Suprapubic skin (tissue), 4 donors: Measurements from ENCODE around the gene C16orf90. TPM values are rescaled to one million over a fixed set of nuclear protein-coding genes. Genes with fewer than 3 reads are reported as not detected.
"Not testable (repeated sequence)": the region's sequence is repeated elsewhere in the genome, so short reads cannot be mapped to it uniquely, and the experiment has no call there.

Experiments
- DNase-seq, 2 donors: peaks; one replicate each; pipeline ENCODE4 v3.0.0-alpha.2; 2019; ENCODE audit warnings: low spot score in 2 of 2
- H3K27ac ChIP-seq: fragments of 200-600 bp; sonication (generic); one replicate; pipeline ENCODE4 v1.5.1; 2019
- H3K27me3 ChIP-seq: fragments of 200-600 bp; sonication (generic); one replicate; pipeline ENCODE4 v1.5.1; 2019
- H3K36me3 ChIP-seq: fragments of 200-600 bp; sonication (generic); one replicate; pipeline ENCODE4 v1.5.1; 2019
- H3K4me1 ChIP-seq: fragments of 200-600 bp; sonication (generic); one replicate; pipeline ENCODE4 v1.5.1; 2019
- H3K4me3 ChIP-seq: fragments of 200-600 bp; sonication (generic); one replicate; pipeline ENCODE4 v1.5.1; 2019; ENCODE audit warnings: mild to moderate bottlenecking
- H3K9me3 ChIP-seq: fragments of 200-600 bp; sonication (generic); one replicate; pipeline ENCODE4 v1.5.1; 2019
- EP300 ChIP-seq: sonication (generic); formaldehyde crosslinking; IDR thresholded peaks from one replicate; pipeline ENCODE4 v1.6.1; 2017; ENCODE audit warnings: antibody characterized with exemption
- POLR2A ChIP-seq, 2 donors: fragments of 450-650 bp; IDR thresholded peaks; one replicate each; pipeline ENCODE4 v1.6.1; 2017; ENCODE audit warnings: antibody characterized with exemption in 2 of 2, mild to moderate bottlenecking in 2 of 2, moderate library complexity in 2 of 2
- POLR2AphosphoS5 ChIP-seq, 3 donors: sonication (generic); formaldehyde crosslinking; IDR thresholded peaks; one replicate each; pipeline ENCODE4 v1.6.1; 2017; ENCODE audit warnings: antibody characterized with exemption in 3 of 3
- WGBS: methylation state at CpG from one replicate; pipeline ENCODE4 v1.1.5; 2018; 5-methylcytosine and 5-hydroxymethylcytosine counted together
- total RNA-seq, 4 donors: library from RNA; depleted of rRNA; stranded (reverse); fragments of >200 nt; gene quantifications; one replicate each; pipeline ENCODE4 v1.1.0, GENCODE V29; 2016
- TF ChIP-seq, protein P1 (sequence below), 2 donors: fragments of 200-600 bp in 1 of 2; fragments of 450-650 bp in 1 of 2; sonication (generic) in 1 of 2; IDR thresholded peaks; one replicate each; pipeline ENCODE4 v1.5.1; 2016 to 2019; ENCODE audit warnings: antibody characterized with exemption in 2 of 2, mild to moderate bottlenecking in 1 of 2, moderate library complexity in 1 of 2

The C16orf90 gene
- total RNA-seq, 4 donors from 2014 or later, result not detected

- no peaks in the 10 kb centered on the region for H3K27me3 ChIP-seq
- H3K4me1 ChIP-seq, result no peaks in the 10 kb centered on the region
- H3K4me3 ChIP-seq, result no peak overlapping the region
- no peak overlapping the region for H3K27ac ChIP-seq
- peaks cover 69% of the 10 kb centered on the region for H3K36me3 ChIP-seq
- H3K9me3 ChIP-seq, result no peaks in the 10 kb centered on the region
- 87% methylated on average over 12 of the region's 12 CpGs for WGBS
- no peak for TF ChIP-seq EP300
- TF ChIP-seq POLR2A (IDR thresholded peaks at IDR 0.05), result no peak
- DNase-seq, result no peak
Measured at GRCh38 chr16:3479654-3480216, 15.6 kb downstream of the C16orf90 start.

DNA sequence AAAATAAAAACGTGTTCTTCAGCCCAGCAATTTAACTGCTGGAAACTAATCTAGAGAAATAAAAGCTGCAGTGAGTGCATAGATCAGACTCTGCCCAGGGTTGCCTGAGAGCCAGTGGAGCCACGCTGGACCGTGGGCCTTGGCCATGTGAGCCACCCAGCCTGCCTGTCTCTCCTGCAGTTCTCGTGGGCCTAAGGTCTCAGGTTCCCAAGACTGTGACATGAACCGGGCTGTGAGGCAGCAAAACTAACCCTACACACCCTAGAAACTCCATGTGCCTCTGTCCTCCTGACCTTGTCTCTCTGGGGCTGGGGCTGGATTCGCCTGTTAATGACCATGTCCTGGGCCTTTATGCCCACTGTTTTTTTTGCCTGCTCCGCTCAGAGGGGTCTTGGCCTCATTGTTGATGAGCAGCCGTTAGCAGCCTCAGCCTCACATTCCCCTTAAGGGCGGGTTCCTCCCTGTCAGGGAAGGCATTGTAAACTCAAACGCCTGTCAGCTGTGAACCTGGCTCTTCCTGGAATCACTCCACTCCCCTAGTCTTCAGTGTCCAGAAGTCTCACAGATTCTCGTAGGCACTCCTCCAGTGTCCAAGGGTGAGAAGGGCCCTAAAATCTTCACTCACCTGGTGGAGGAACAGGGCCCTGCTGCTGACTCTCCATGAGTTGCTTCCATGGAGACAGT lies 16.9 kb downstream of the C16orf90 start:
- Histone ChIP-seq H3K4me3 (no peak overlapping the region), H3K27me3 (no peaks in the 10 kb centered on the region), H3K9me3 (no peaks in the 10 kb centered on the region), H3K27ac (no peak overlapping the region), H3K4me1 (no peaks in the 10 kb centered on the region), H3K36me3 (peaks cover 56% of the 10 kb centered on the region)
- WGBS, result 87% methylated on average over 11 of the region's 11 CpGs
- no peak for DNase-seq
- no peak for TF ChIP-seq POLR2A (IDR thresholded peaks at IDR 0.05)
- TF ChIP-seq EP300, result no peak
- TF ChIP-seq, protein P1, sequence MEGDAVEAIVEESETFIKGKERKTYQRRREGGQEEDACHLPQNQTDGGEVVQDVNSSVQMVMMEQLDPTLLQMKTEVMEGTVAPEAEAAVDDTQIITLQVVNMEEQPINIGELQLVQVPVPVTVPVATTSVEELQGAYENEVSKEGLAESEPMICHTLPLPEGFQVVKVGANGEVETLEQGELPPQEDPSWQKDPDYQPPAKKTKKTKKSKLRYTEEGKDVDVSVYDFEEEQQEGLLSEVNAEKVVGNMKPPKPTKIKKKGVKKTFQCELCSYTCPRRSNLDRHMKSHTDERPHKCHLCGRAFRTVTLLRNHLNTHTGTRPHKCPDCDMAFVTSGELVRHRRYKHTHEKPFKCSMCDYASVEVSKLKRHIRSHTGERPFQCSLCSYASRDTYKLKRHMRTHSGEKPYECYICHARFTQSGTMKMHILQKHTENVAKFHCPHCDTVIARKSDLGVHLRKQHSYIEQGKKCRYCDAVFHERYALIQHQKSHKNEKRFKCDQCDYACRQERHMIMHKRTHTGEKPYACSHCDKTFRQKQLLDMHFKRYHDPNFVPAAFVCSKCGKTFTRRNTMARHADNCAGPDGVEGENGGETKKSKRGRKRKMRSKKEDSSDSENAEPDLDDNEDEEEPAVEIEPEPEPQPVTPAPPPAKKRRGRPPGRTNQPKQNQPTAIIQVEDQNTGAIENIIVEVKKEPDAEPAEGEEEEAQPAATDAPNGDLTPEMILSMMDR (IDR thresholded peaks at IDR 0.05), result no peak
- TF ChIP-seq POLR2AphosphoS5 (IDR thresholded peaks at IDR 0.05), result no peak

- H3K4me1 ChIP-seq, result peaks cover 3% of the 10 kb centered on the region
- TF ChIP-seq, protein P1 (IDR thresholded peaks at IDR 0.05), result no peak
- TF ChIP-seq EP300, result no peak
- no peak for TF ChIP-seq POLR2AphosphoS5 (IDR thresholded peaks at IDR 0.05)
- no peak for TF ChIP-seq POLR2A (IDR thresholded peaks at IDR 0.05)
- peaks cover 36% of the 10 kb centered on the region for H3K36me3 ChIP-seq
Measured at GRCh38 chr16:3476409-3476808, 18.9 kb downstream of the C16orf90 start.

DNA sequence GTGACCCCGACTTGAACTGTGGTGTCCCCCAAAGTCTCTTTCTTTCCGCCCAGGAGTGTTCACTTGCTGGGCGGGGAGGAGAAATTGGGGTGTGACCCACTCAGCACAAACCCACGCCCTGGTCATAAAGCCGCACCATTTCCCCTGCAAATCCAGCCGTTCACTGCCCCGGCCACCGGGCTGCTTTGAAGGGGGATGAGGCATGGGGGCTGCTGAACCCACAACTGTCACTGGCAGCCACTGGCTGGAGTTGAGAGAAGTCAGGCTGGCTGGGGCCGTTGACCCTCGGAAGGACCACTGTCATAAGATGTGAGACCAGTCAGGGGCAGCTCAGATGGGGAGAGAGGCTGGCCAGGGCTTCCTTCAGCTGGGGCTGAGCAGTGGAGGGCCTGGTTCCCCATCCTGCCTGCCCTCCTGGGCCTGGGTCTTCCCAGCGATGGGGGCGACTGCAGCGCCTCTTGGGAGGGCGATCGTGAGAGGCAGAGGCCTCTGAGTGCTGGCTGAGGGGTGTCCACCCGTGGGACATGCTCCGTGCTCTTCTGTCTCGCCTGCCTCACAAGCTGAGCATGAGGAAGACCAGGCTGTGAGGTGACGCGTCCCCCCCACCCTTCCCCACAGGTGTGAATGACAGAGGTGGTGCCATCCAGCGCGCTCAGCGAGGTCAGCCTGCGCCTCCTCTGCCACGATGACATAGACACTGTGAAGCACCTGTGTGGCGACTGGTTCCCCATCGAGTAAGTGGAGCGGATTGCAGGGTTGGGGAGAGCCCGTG lies 19.5 kb downstream of the C16orf90 start:
- no peaks in the 10 kb centered on the region for H3K27me3 ChIP-seq
- DNase-seq, result no peak
- no peaks in the 10 kb centered on the region for H3K9me3 ChIP-seq
- TF ChIP-seq EP300 (no peak), POLR2AphosphoS5 (IDR thresholded peaks at IDR 0.05) (no peak), POLR2A (IDR thresholded peaks at IDR 0.05) (no peak)
- TF ChIP-seq, protein P1 (IDR thresholded peaks at IDR 0.05), result no peak
- no peak overlapping the region for H3K4me3 ChIP-seq
- no peak overlapping the region for H3K27ac ChIP-seq
- H3K36me3 ChIP-seq, result peaks cover 30% of the 10 kb centered on the region
- 93% methylated on average over 11 of the region's 29 CpGs for WGBS
- peaks cover 3% of the 10 kb centered on the region for H3K4me1 ChIP-seq

More at GRCh38 chr16:3476409-3476808, 18.9 kb downstream of the C16orf90 start:
- H3K4me3 ChIP-seq, result no peak overlapping the region
- 93% methylated on average over 3 of the region's 3 CpGs for WGBS
- no peak overlapping the region for H3K27ac ChIP-seq
- H3K9me3 ChIP-seq, result no peaks in the 10 kb centered on the region
- no peaks in the 10 kb centered on the region for H3K27me3 ChIP-seq
- DNase-seq, result no peak

DNA sequence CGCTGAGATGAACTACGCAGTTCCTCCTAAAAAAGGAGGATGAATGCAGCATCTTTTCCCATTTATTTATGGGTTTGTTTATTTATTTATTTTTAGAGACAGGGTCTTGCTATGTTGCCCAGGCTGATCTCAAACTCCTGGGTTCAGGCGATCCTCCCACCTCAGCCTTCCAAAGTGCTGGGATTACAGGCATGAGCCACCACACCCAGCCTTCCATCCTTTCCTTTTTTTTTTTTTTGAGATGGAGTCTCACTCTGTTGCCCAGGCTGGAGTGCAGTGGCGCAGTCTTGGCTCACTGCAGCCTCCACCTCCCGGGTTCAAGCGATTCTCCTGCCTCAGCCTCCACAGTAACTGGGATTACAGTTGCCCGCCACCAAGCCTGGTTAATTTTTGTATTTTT lies 20.4 kb downstream of the C16orf90 start:
- 94% methylated on average over 7 of the region's 7 CpGs for WGBS
- not testable (repeated sequence) for DNase-seq, H3K4me3 ChIP-seq, H3K4me1 ChIP-seq, H3K9me3 ChIP-seq, H3K27ac ChIP-seq, H3K27me3 ChIP-seq
- peaks cover 21% of the 10 kb centered on the region for H3K36me3 ChIP-seq

DNA sequence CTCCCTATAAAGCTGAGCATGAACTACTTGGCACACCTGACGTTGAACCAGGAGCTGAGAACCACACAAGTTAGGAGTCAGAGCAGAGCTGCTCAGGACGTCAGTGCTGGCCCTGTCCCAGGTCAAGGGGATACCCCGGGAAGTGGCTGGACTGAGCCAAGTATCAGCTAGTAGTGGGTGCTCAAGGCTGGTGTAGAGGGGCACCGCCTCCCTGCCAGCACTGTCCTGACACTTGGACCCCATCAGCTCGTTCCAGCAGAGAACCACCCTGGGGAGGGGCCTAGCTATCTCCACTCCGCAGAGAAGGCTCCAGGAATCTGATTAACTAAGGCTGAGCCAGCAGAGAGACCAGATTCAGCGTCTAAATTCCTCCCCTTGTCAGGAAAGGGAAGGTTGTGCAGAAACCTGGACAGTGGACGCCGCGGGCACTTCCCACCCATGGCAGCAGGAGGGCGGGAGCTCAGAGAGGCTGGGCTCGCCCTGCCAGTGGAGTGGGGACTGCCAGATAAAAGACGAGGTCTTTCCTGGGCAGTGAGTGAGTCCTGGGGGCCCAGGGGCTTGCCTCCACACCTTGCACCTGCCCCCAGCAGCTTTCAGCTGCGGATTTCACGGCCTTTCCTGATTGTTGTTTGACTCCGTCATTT lies 21.0 kb downstream of the C16orf90 start:
- no peaks in the 10 kb centered on the region for H3K27me3 ChIP-seq
- no peak overlapping the region for H3K4me3 ChIP-seq
- WGBS, result 86% methylated on average over 15 of the region's 16 CpGs
- no peak for DNase-seq
- peaks cover 10% of the 10 kb centered on the region for H3K4me1 ChIP-seq
- H3K36me3 ChIP-seq, result peaks cover 15% of the 10 kb centered on the region
- no peak overlapping the region for H3K27ac ChIP-seq
- TF ChIP-seq, protein P1 (IDR thresholded peaks at IDR 0.05), result no peak
- TF ChIP-seq POLR2AphosphoS5 (IDR thresholded peaks at IDR 0.05) (no peak), POLR2A (IDR thresholded peaks at IDR 0.05) (no peak), EP300 (no peak)
- no peaks in the 10 kb centered on the region for H3K9me3 ChIP-seq

- not testable (repeated sequence) for H3K27me3 ChIP-seq, DNase-seq, H3K4me3 ChIP-seq, H3K36me3 ChIP-seq, H3K9me3 ChIP-seq, H3K27ac ChIP-seq
- 82% methylated on average over 3 of the region's 3 CpGs for WGBS
- H3K4me1 ChIP-seq, result peaks cover 13% of the 10 kb centered on the region
Measured at GRCh38 chr16:3473596-3473943, 21.7 kb downstream of the C16orf90 start.
